Testis (tissue), 3 donors: ENCODE results near the gene ARHGDIG. TPM values are rescaled to one million over a fixed set of nuclear protein-coding genes. Genes with fewer than 3 reads are reported as not detected.

Experiments
- DNase-seq: peaks from one replicate; pipeline ENCODE4 v3.0.0-alpha.2; 2019
- H3K27ac ChIP-seq, 2 donors: fragments of 200-600 bp; sonication (generic); one replicate each; pipeline ENCODE4 v1.5.1; 2019
- H3K27me3 ChIP-seq: fragments of 200-600 bp; sonication (generic); one replicate; pipeline ENCODE4 v1.5.1; 2019
- H3K36me3 ChIP-seq: fragments of 200-600 bp; sonication (generic); one replicate; pipeline ENCODE4 v1.5.1; 2017; ENCODE audit warnings: low read depth; ENCODE audit errors: missing control alignments
- H3K4me1 ChIP-seq: fragments of 200-600 bp; sonication (generic); one replicate; pipeline ENCODE4 v1.5.1; 2019
- H3K4me3 ChIP-seq, 2 donors: fragments of 200-600 bp; sonication (generic); one replicate each; pipeline ENCODE4 v1.5.1; 2017 to 2019
- H3K9me3 ChIP-seq: fragments of 200-600 bp; sonication (generic); one replicate; pipeline ENCODE4 v1.5.1; 2017
- CTCF ChIP-seq, 3 experiments: fragments of 450-650 bp in 2 of 3; fragments of 200-600 bp in 1 of 3; sonication (generic) in 1 of 3; IDR thresholded peaks; one replicate each; pipeline ENCODE4 v1.5.1; 2016 to 2019; ENCODE audit warnings: antibody characterized with exemption in 3 of 3, mild to moderate bottlenecking in 2 of 3, moderate library complexity in 1 of 3
- POLR2A ChIP-seq: fragments of 450-650 bp; IDR thresholded peaks from one replicate; pipeline ENCODE4 v1.6.1; 2017; ENCODE audit warnings: antibody characterized with exemption, mild to moderate bottlenecking, moderate library complexity
- WGBS, 2 donors: methylation state at CpG; one replicate each; pipeline ENCODE4 v1.1.5; 2018; 5-methylcytosine and 5-hydroxymethylcytosine counted together
- intact Hi-C: fragments of 100-400 bp; cut with DNase I; formaldehyde crosslinking; loops from one replicate; pipeline ENCODE4 v1.15.1; 2023; ENCODE audit warnings: low total_unique reads
- polyA plus RNA-seq: library from polyadenylated mRNA; stranded (reverse); fragments of 350-450 nt; fragmentation: Illumina TruSeq; extraction: RNeasy Lipid Tissue Mini Kit (QIAGEN cat#74804); gene quantifications from one replicate; pipeline ENCODE4 v1.2.3, GENCODE V29; 2014; ENCODE audit warnings: low read depth, low replicate concordance; ENCODE audit not compliant: insufficient read depth
- total RNA-seq, 2 donors: library from RNA; depleted of rRNA; stranded (reverse); fragments of >200 nt; gene quantifications; one replicate each; pipeline ENCODE4 v1.2.3, GENCODE V29; 2016

Gene ARHGDIG
- total and polyA plus RNA-seq, 3 donors from 2014 or later: 2.9 to 7.7 (median 6.6) TPM

DNA sequence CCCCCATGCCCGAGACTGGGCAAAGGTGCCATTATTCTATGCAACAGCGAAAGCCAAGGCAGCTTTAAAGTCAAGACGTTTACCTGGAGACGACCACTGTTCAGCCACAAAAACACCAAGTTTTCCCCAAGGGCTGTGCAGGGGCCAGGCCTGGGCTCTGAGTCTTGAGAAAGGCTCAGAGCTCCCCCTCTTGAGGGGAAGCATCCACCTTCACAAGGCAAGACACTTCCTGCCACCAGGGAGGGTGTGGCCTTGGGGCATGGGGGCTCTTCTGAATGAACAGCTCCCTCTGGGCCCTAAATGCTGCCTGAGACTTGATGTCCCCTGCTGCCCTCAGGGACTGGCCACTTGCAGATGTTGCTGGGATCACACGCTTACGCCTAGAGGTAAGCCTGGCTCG lies 29.1 kb downstream of the ARHGDIG start:
- DNase-seq: no peak
- no peak for TF ChIP-seq POLR2A
- no peak for TF ChIP-seq CTCF (IDR thresholded peaks at IDR 0.05)
- intact Hi-C loops: no loop called here
- peaks cover 6% of the 10 kb centered on the region for H3K4me1 ChIP-seq
- H3K27me3 ChIP-seq: no peaks in the 10 kb centered on the region
- H3K36me3 ChIP-seq: no peaks in the 10 kb centered on the region
- H3K27ac ChIP-seq: no peak overlapping the region
- H3K9me3 ChIP-seq: no peaks in the 10 kb centered on the region
- no peak overlapping the region for H3K4me3 ChIP-seq
- WGBS, 2 donors: 90 to 92% methylated on average over 6 to 7 of the region's 7 CpGs

DNA sequence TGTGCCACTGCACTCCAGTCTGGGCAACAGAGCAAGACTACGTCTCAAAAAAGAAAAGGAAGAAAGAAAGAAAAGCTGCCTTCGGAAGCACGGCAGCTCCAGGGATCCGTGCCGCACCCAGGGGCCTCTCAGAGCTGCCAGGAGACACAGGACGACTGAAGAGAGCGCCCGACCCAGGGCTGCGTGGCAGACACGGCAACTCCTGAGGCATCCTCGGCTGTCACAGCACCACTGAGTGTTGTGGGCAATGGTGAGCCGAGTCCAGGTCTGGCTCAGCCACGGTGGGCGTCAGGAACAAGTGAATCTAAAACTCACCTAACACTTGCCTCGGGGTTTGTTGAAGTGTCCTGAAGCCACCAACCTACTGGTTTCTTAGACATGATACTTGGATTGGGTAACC lies 31.3 kb downstream of the ARHGDIG start:
- no peaks in the 10 kb centered on the region for H3K4me1 ChIP-seq
- TF ChIP-seq POLR2A (no peak), CTCF (IDR thresholded peaks at IDR 0.05) (no peak)
- intact Hi-C loops: no loop called here
- H3K27ac ChIP-seq: no peak overlapping the region
- no peaks in the 10 kb centered on the region for H3K9me3 ChIP-seq
- H3K4me3 ChIP-seq: no peak overlapping the region
- DNase-seq: no peak
- H3K36me3 ChIP-seq: no peaks in the 10 kb centered on the region
- no peaks in the 10 kb centered on the region for H3K27me3 ChIP-seq
- WGBS, 2 donors: 93 to 97% methylated on average over 15 of the region's 15 CpGs

GRCh38 chr16:314351-314750 lies 34.0 kb downstream of the ARHGDIG start:
- H3K4me1 ChIP-seq: no peaks in the 10 kb centered on the region
- H3K36me3 ChIP-seq: no peaks in the 10 kb centered on the region
- no peak for TF ChIP-seq POLR2A
- no peak for TF ChIP-seq CTCF (IDR thresholded peaks at IDR 0.05)

DNA sequence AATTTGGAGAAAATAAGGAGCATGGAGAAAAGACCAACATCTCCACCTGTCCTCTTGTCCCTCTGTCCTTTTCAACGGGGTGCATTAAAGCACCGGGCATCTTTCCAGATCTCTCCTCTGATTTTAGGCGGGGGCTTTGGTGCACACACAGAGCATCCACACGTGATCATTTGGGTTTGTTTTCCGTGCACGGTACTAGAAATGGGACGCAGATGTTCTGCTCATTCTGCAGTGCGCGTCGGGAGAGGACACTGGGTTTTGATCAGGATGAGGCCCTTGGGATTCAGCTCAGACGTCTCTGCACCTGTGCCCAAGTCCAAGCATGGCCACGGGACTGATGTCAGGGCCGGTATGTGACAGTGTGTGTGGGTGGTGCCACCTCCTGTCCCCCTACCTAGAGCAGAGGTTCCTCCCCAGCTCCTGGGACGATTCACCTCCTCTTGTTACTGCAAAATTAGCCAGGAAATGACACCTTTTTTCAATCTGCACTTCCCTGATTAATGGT lies 34.5 kb downstream of the ARHGDIG start:
- H3K9me3 ChIP-seq: no peaks in the 10 kb centered on the region
- intact Hi-C loops: no loop called here
- no peaks in the 10 kb centered on the region for H3K27me3 ChIP-seq
- no peak overlapping the region for H3K27ac ChIP-seq
- H3K4me3 ChIP-seq: no peak overlapping the region
- WGBS, 2 donors: 83 to 84% methylated on average over 14 of the region's 14 CpGs
- DNase-seq: no peak
- no peaks in the 10 kb centered on the region for H3K4me1 ChIP-seq
- H3K36me3 ChIP-seq: no peaks in the 10 kb centered on the region
- no peak for TF ChIP-seq CTCF (IDR thresholded peaks at IDR 0.05)
- no peak for TF ChIP-seq POLR2A

More at GRCh38 chr16:314351-314750, 34.0 kb downstream of the ARHGDIG start:
- WGBS, 2 donors: 92 to 93% methylated on average over 10 to 16 of the region's 16 CpGs
- no peak overlapping the region for H3K4me3 ChIP-seq
- H3K27me3 ChIP-seq: no peaks in the 10 kb centered on the region
- DNase-seq: no peak
- H3K27ac ChIP-seq: no peak overlapping the region
- intact Hi-C loops: no loop called here
- H3K9me3 ChIP-seq: no peaks in the 10 kb centered on the region

DNA sequence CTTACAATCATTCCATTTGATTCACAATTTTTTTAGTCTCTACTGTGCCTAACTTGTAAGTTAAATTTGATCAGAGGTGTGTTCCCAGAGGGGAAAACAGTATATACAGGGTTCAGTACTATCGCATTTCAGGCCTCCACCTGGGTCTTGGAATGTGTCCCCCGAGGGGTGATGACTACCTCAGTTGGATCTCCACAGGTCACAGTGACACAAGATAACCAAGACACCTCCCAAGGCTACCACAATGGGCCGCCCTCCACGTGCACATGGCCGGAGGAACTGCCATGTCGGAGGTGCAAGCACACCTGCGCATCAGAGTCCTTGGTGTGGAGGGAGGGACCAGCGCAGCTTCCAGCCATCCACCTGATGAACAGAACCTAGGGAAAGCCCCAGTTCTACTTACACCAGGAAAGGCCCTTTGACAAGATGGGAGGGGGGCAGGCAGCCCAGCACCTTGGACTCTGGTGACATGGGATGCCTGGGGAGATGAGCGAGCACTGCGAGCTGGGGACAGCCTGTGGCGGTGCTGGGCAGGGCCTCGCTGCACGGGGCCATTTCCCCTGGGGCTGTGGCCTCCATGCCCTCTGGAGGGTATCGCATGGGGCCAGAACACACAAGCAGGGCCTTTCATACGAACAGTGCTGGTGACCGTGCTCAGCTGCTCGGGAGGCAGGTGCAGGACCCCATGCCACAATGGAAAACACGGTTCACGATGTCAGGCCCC lies 36.5 kb downstream of the ARHGDIG start:
- Histone ChIP-seq H3K4me1 (no peaks in the 10 kb centered on the region), H3K4me3 (no peak overlapping the region), H3K27me3 (no peaks in the 10 kb centered on the region), H3K36me3 (no peaks in the 10 kb centered on the region), H3K27ac (no peak overlapping the region), H3K9me3 (no peaks in the 10 kb centered on the region)
- WGBS, 2 donors: 90 to 96% methylated on average over 13 to 19 of the region's 19 CpGs
- no peak for DNase-seq
- intact Hi-C loops: no loop called here
- TF ChIP-seq POLR2A (no peak), CTCF (IDR thresholded peaks at IDR 0.05) (no peak)
